ENCODE data around the gene DCAF6. TPM values are rescaled to one million over a fixed set of nuclear protein-coding genes. Genes with fewer than 3 reads are reported as not detected.

The DCAF6 gene
- total RNA-seq, 2 donors from 2014 or later: 21.4 to 32.3 TPM

- Histone ChIP-seq H3K4me3 (ENCODE audit: low read length) (no peak overlapping the region), H3K9me3 (ENCODE audit: control insufficient read depth, low read length) (no peaks in the 10 kb centered on the region), H3K36me3 (ENCODE audit: control insufficient read depth, insufficient read depth, low read length) (peaks cover 57% of the 10 kb centered on the region), H3K27ac (ENCODE audit: low read depth, low read length) (no peak overlapping the region), H3K27me3 (ENCODE audit: control insufficient read depth, insufficient read depth, low read length, poor library complexity, severe bottlenecking) (no peaks in the 10 kb centered on the region), H3K4me1 (ENCODE audit: control insufficient read depth, insufficient read depth, low read length) (no peaks in the 10 kb centered on the region), H3K9ac (ENCODE audit: extremely low read depth, low read length, poor library complexity, severe bottlenecking) (no peak overlapping the region)
- WGBS, 2 experiments (ENCODE audit: insufficient coverage in 1 of 2, insufficient read length in 1 of 2): 96% methylated on average over 2 of the region's 2 CpGs; no CpG with 5 or more reads in 1 of the 2 experiments
- Mint-ChIP-seq H3K36me3 (ENCODE audit: low read depth) (peaks cover 17% of the 10 kb centered on the region), H3K9me3 (no peaks in the 10 kb centered on the region), H3K27me3 (ENCODE audit: insufficient read depth) (no peaks in the 10 kb centered on the region), H3K4me3 (no peak overlapping the region), H3K27ac (no peak overlapping the region), H3K4me1 (no peaks in the 10 kb centered on the region)
- no peak for TF ChIP-seq CTCF (conservative IDR thresholded peaks at IDR 0.05)
- DNase-seq: no peak
Measured at GRCh38 chr1:168042362-168042761, 105.9 kb downstream of the DCAF6 start.

- Histone ChIP-seq H3K4me3 (ENCODE audit: low read length) (no peak overlapping the region), H3K4me1 (ENCODE audit: control insufficient read depth, insufficient read depth, low read length) (no peaks in the 10 kb centered on the region), H3K9ac (ENCODE audit: extremely low read depth, low read length, poor library complexity, severe bottlenecking) (no peak overlapping the region), H3K27me3 (ENCODE audit: control insufficient read depth, insufficient read depth, low read length, poor library complexity, severe bottlenecking) (no peaks in the 10 kb centered on the region), H3K36me3 (ENCODE audit: control insufficient read depth, insufficient read depth, low read length) (peaks cover 76% of the 10 kb centered on the region), H3K9me3 (ENCODE audit: control insufficient read depth, low read length) (no peaks in the 10 kb centered on the region), H3K27ac (ENCODE audit: low read depth, low read length) (no peak overlapping the region)
- no peak for DNase-seq
- peaks cover 26% of the 10 kb centered on the region for H3K36me3 Mint-ChIP-seq (ENCODE audit: low read depth)
- no peak overlapping the region for H3K4me3 Mint-ChIP-seq
- no peaks in the 10 kb centered on the region for H3K4me1 Mint-ChIP-seq
- WGBS, 2 experiments (ENCODE audit: insufficient coverage in 1 of 2, insufficient read length in 1 of 2): 100% methylated on average over 1 of the region's 1 CpG; no CpG with 5 or more reads in 1 of the 2 experiments
- no peaks in the 10 kb centered on the region for H3K27me3 Mint-ChIP-seq (ENCODE audit: insufficient read depth)
- no peak overlapping the region for H3K27ac Mint-ChIP-seq
- no peak for TF ChIP-seq CTCF (conservative IDR thresholded peaks at IDR 0.05)
- H3K9me3 Mint-ChIP-seq: no peaks in the 10 kb centered on the region
Measured at GRCh38 chr1:168045311-168045710, 108.8 kb downstream of the DCAF6 start.

- Histone ChIP-seq H3K4me1 (ENCODE audit: control insufficient read depth, insufficient read depth, low read length) (no peaks in the 10 kb centered on the region), H3K9me3 (ENCODE audit: control insufficient read depth, low read length) (no peaks in the 10 kb centered on the region), H3K36me3 (ENCODE audit: control insufficient read depth, insufficient read depth, low read length) (peaks cover 68% of the 10 kb centered on the region), H3K27me3 (ENCODE audit: control insufficient read depth, insufficient read depth, low read length, poor library complexity, severe bottlenecking) (no peaks in the 10 kb centered on the region), H3K4me3 (ENCODE audit: low read length) (no peak overlapping the region), H3K9ac (ENCODE audit: extremely low read depth, low read length, poor library complexity, severe bottlenecking) (no peak overlapping the region), H3K27ac (ENCODE audit: low read depth, low read length) (no peak overlapping the region)
- no peaks in the 10 kb centered on the region for H3K27me3 Mint-ChIP-seq (ENCODE audit: insufficient read depth)
- no peaks in the 10 kb centered on the region for H3K9me3 Mint-ChIP-seq
- H3K4me3 Mint-ChIP-seq: no peak overlapping the region
- TF ChIP-seq CTCF (conservative IDR thresholded peaks at IDR 0.05): no peak
- H3K27ac Mint-ChIP-seq: no peak overlapping the region
- no peak for DNase-seq
- WGBS, 2 experiments (ENCODE audit: insufficient coverage in 1 of 2, insufficient read length in 1 of 2): 97 to 100% methylated on average over 1 of the region's 1 CpG
- H3K4me1 Mint-ChIP-seq: no peaks in the 10 kb centered on the region
- H3K36me3 Mint-ChIP-seq (ENCODE audit: low read depth): peaks cover 16% of the 10 kb centered on the region
Measured at GRCh38 chr1:168050307-168050706, 113.8 kb downstream of the DCAF6 start.

Data from endodermal cell (in vitro differentiated cells).